ENCODE measurements around the gene REG4.
"Not testable (repeated sequence)": the region's sequence is repeated elsewhere in the genome, so short reads cannot be mapped to it uniquely, and the experiment has no call there.

Gene REG4

GRCh38 chr1:119808491-119808890 is 2.8 kb downstream of the REG4 start:
- no peak for DNase-seq

DNA sequence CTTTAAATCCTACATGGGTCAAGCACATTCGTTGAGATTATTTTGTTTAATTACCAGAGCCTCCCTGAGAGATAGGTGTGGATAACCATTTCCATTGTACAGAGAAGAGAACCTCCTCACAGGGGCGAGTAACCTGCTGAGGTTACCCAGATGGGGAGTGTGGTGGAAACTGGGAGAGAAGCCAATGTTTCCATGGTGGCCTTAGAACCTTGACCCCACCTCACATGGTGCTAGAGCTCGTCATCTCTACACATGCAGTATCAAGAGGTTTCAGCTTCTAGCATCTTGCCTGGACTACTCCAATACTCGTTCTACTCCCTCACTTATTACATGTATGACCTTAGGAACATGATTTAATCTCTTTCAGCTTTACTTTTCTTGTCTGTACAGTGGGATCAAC is 4.8 kb downstream of the REG4 start:
- no peak for DNase-seq

DNA sequence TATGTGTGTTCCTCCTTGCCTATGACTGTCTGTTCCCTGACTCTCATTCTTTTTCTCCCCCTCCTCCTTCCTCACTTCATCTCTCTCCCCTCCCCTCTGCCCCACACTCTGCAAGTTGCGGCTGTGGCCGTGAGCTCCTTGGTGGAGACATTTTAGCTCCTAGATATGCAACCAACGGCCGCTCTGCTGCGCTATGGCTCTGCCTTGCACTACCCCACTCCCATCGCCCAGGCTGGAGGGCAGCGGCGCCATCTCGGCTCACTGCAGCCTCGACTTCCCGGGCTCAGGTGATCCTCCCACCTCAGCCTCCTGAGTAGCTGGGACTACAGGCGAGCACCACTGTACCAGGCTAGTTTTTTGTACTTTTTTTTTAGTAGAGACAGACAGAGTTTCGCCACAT is 5.5 kb downstream of the REG4 start:
- DNase-seq: no peak

DNA sequence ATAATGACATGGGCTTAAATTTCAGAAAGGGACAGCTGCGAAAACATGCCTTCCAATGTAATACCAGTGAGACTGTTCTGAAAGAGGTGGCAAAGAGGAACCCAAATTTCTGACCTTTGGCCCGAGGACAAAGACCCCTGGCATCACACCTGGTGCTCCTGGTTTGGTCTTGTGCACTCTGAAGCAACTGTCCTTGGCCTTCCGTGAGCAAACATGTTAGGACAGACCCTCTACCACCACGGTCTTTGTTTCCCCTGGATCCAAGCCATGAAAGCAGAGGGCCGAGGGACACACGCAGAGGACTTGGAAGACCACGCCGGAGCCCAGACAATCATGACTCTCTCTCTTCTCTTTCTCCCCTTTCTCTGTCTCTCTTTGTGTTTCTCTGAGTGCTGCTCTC is 6.0 kb downstream of the REG4 start:
- no peak for DNase-seq

- no peak for DNase-seq
These were observed 11.6 kb downstream of the REG4 start for GRCh38 chr1:119799599-119800177.

DNA sequence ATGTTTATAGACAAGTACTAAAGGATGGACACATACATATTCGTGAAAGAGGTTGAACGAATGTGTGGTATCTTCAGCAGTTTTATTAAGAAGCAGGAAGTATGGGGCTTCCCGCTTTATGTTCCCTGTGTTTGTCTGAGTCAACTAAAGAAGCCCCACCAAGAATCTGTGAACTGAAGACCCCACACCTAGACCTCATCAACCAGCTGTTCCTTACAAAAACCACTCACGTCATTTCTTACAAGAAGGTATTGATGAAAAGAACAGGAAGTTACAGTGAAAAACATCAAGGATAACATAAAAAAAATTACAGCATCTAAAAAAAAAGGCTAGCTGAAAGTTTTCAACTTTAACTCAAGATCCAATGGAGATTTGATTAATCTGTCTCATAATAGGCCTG is 12.3 kb downstream of the REG4 start:
- DNase-seq: no peak

DNA sequence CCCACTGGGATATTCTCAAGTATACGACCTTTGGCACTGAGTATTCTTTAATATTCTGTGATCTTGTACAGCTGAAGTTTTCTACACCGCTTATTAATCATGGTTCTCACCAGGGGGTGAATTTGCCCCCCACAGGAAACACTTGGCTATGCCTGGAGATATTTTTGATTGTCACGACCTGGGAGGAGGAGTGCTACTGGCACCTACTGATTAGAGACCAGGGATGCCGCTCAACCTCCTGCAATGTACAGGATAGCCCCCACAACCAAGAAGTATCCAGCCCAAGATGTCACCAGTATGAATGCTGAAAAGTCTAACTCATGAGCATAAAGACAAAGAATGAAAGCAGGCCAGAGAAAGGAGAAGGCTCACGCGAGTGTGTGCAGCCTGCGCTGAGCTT is 13.7 kb downstream of the REG4 start:
- DNase-seq: no peak

DNA sequence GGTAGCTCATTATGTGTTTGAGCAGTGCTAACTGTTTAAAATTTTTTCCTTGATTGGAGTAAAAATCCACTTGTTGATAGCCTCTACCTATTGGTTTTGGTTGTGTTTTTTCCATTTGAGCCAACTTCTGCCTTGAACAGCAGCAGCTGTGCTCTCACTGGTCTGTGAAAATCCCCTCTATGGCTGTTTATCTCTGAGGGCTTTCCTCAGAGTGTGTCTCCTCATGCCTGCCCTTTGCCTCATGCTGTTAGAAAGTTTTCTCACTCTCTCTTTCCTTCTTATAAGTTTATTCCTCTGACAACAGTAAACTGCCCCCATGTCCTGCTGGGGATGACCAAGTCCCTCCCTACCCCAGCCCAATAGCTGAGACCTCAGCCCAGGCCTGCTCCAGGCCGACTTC is 14.1 kb downstream of the REG4 start:
- DNase-seq: no peak

DNA sequence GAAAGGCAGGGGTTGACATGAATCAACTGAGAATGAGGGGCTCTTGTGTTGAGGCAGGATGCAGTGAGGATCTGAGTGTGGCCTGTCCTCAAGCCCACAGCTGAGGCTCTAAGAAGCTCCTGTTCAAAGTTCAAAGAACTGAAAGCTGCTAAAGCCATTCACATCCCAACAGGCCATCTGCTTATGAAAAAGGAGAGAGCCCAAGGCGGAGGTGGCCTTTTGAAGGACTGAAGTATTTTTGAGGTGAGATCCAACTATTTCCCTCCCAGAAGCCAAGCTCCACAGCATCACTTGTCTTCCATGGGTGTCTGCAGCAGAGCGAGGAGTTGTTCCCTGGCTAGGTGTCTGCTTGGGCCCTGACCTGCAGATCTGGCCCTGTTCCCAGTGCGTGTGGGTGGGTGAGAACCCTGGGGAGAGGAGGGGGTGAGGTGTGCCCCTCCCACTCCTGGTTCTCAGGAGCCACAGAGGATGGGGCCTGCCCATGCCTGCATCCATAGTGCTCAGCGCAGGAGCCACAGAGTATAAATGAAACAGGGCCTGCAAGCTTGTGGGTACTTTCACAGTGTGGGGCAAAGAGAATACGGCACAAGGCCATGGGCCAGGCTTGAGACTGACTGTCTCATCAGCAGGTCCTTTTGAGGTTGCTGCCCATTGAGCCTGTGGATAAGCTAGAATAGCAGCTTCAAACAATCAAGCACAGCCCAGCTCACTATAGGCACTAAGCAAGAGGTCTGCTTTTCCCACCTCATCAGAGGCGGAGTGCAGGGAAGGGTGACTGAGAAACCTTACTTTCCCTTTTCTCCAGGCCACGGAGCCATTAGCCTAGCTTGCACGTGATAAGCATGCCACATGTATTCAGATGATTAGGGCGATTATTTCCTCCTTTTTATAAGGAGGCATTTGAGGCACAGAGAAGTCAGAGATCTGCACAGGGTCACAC is 15.7 kb downstream of the REG4 start:
- DNase-seq: no peak

GRCh38 chr1:119794876-119795240 is 16.4 kb downstream of the REG4 start:
- no peak for DNase-seq

DNA sequence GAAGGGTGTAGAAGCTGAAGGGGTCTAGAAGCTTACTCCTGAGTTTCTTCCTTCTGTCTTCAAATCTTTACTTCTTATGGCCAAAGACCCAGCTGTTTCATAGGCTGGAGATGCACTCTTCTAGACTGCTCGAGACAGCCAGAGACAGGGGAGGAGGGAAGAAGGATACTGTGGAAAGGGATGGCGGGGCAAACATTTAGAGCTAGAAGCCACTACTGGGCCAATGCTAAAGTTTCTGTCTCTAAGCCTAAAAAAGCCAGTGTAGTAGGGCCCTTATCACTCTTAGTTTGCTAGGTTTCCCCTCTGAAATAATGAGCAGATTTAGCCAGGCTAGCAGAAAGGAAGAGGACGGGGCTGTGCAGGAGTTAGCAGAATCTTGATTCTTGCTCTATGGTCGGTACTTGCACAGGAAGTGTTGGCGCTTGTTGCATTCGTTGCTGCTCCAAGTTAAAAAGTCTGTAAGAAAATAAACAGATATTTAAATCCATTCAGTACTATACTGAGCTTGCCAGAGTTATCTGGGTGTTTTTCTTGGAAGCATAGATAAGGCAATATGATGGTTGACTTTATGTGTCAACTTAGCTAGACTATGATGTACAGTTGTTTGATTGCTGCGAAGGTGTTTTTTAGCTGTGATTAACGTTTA is 16.9 kb downstream of the REG4 start:
- no peak for DNase-seq

DNA sequence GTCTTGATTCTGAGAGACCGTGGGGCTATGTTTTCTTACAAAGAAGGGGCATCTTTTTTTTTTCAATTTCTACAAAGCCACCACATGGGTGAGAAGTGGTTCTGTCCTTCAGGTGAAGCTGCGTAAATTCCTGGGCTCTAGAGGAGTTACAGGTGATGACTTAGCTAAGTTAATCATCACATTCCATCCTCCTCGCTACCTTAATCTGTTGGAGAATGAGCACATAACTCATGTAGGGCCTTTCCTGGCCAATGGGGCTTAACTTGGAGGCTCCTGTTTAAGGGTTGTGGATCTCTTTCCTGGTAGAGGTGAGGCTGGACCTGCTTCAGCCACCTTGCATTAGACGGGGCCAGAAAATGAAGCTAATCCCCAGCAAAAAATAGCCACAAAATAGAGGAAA is 19.9 kb downstream of the REG4 start:
- no peak for DNase-seq

DNA sequence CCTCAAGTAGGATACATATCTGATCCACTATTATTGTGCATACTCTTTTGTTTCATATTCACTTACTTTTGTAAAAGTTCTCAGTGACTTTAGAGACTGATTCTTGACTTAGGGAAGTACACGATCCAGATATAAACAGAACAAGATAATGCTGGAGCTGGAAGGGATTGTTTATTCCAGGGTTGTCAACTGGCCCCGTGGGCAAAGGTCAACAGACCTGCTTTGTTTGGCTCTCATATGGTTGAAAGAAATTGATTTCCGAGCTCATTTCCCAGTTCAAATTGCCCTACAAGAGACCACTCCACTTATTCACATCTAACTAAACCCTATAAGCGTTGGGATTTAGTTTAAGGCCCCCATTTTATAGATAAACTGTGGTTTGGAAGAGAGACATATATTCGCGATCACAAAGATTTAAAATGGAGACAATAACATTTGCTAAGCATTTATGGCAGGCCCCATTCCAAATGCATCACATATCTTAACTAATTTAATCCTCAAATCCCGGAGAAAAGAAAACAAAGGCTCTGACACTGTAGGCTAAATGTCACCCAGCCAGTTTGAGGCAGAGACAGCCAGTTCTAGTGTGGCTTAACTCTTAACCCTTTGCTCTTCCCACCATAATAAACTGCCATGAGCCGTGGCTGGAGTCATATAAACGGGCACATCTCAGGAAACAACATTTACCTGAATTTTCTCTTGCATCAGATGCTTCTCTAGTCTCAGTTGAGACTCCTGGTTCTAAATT is 20.6 kb downstream of the REG4 start:
- no peak for DNase-seq

DNA sequence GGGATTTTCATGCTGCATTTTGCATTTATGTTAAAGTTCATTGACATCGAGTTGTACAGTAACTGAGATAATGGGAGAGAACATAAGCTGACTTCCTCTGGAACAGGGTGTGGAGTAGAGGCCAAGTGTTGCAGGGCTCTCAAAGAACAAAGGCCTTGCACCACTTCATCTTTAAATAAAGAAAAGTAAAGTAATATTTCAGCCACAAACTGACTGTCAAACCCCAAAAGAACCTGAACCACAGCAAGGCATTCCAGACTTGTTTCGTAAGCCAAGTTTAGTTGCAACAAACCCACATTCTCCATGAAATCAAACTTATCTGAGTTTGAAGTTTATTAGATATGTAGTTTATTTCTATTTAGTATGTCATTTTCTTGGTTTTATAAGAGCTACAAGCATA is 23.5 kb downstream of the REG4 start:
- DNase-seq: no peak

DNA sequence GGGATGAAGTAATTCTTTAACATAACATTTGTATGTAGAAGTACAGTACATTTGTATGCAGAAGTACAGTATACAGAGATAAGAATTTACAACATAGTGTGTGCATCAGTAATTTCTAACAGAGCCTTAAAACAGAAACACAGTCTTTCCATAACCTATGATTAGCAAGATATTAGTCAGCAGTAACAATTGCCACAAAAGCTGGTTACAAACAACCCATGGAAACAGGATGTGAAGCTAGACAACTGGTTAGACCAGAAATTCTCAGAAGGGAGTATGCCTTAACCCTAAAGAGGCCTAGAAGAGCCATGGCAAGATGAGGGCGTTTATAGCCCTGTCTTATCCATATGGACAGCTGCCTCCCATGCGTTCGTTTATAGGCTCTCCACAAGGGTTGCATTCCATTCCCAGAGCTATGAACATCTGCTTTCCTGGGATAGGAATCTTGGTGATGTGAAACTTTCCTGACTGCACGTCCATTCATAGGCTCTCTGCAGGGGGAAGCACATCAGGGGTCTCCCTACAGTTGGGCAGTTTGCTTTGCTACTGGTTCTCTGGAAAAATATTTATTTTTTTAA is 24.7 kb downstream of the REG4 start:
- DNase-seq: not testable (repeated sequence)

GRCh38 chr1:119786046-119786445 is 25.2 kb downstream of the REG4 start:
- not testable (repeated sequence) for DNase-seq

DNA sequence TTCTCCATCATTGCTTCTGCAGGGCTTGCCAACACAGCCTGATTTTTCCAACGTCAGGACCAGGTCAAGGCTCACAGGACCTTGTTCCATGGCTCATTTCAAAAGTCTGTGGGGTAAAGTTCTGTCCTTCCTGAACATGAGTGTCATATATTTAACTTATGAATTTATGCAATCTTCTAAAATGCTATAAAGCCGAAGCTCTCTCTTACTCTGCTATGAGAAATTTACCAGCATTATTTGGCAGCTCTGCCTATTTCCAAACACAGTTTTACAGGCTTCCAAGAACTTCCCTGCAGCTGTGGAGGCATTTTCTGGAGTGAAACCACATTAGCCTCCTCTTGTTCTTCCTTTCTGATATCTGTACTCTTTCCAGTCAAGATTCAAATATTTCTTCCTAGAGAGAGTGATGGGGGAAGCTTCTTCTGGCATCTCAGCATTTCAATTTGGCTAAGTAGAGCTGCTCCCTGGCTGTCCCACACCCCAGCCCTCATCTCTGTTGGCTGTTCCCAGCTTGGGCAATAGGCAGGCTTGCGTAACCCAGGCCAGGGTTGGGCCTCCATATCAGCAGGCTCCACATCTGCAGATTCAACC is 27.0 kb downstream of the REG4 start:
- DNase-seq: no peak

DNA sequence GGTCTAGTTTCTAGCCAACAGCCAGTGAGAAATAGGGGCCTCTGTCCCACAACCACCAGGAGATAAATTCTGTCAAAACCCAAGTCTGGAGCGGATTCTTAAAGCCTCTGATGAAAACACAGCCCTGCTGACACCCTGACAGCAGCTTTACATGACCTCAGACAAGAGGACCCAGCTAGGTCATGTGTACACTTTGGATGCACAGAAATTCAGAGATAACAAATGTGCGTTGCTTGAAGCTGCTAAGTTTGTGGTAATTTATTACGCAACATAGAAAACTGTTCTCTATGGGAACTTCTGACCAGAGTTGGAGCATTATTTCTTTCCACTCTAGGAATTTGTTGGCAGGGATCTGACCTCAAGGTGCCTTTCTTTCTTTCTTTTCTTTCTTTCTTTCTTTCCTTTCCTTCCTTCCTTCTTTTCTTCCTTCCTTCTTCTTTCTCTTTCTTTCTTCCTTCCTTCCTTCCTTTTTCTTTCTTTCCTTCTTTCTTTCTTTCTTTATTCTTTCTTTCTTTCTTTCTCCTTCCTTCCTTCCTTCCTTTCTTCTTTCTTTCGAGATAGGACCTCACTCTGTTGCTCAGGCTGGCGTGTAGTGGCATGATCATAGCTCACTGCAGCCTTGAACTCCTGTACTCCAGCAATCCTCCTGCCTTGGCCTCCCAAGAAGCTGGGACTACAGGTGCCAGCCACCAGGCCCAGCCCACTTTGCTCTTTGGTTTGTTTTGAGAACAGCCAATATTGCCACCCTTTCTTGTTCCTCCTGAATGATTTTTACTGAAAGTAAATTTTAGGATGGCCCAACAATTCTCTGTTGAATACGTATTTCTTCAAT is 27.7 kb downstream of the REG4 start:
- no peak for DNase-seq

- DNase-seq: no peak
These were observed 28.5 kb downstream of the REG4 start for GRCh38 chr1:119782631-119783325.
